Nephron progenitor cell (in vitro differentiated cells): ENCODE measurements around the gene C16orf78.

ENCODE experiments used
- DNase-seq: peaks from one replicate; pipeline ENCODE4 v3.0.0; 2021
- H3K27ac Mint-ChIP-seq: 2 replicates; pipeline ENCODE4 v1.8.0; 2021; ENCODE audit warnings: mild to moderate bottlenecking, moderate library complexity, mixed read lengths
- H3K27me3 Mint-ChIP-seq: 2 replicates; pipeline ENCODE4 v1.8.0; 2021; ENCODE audit warnings: mild to moderate bottlenecking, low read depth, mixed read lengths; ENCODE audit not compliant: poor library complexity
- H3K36me3 Mint-ChIP-seq: 2 replicates; pipeline ENCODE4 v1.8.0; 2021; ENCODE audit warnings: low read depth, mixed read lengths
- H3K4me1 Mint-ChIP-seq: 2 replicates; pipeline ENCODE4 v1.8.0; 2021; ENCODE audit warnings: mixed read lengths
- H3K4me3 Mint-ChIP-seq: 2 replicates; pipeline ENCODE4 v1.8.0; 2021; ENCODE audit warnings: mild to moderate bottlenecking, moderate library complexity, mixed read lengths
- H3K9me3 Mint-ChIP-seq: 2 replicates; pipeline ENCODE4 v1.8.0; 2021; ENCODE audit warnings: mild to moderate bottlenecking, moderate library complexity, mixed read lengths
- TF ChIP-seq, protein P1 (sequence below): fragments of 200-600 bp; sonication (generic); IDR thresholded peaks from 2 replicates; pipeline ENCODE4 v1.5.0; 2021; ENCODE audit warnings: antibody characterized with exemption

Gene C16orf78

DNA sequence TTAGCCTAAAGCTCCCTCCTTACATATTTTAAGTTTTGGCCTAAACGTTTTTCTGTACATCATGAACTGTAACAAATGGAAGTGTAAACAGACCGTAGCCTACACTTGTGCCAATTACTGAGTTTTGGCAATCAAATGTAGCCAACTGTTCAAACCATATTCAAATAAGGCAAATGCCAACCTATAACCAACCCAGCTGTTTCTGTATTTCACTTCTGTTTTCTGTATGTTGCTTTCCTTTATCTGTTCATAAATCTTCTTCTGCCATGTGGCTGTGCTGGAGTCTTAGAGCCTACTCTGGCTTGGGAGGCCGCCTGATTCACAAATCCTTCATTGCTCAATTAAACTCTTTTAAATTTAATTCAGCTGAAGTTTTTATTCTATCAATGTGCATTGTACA lies 6.9 kb upstream of the C16orf78 start:
- TF ChIP-seq, protein P1, sequence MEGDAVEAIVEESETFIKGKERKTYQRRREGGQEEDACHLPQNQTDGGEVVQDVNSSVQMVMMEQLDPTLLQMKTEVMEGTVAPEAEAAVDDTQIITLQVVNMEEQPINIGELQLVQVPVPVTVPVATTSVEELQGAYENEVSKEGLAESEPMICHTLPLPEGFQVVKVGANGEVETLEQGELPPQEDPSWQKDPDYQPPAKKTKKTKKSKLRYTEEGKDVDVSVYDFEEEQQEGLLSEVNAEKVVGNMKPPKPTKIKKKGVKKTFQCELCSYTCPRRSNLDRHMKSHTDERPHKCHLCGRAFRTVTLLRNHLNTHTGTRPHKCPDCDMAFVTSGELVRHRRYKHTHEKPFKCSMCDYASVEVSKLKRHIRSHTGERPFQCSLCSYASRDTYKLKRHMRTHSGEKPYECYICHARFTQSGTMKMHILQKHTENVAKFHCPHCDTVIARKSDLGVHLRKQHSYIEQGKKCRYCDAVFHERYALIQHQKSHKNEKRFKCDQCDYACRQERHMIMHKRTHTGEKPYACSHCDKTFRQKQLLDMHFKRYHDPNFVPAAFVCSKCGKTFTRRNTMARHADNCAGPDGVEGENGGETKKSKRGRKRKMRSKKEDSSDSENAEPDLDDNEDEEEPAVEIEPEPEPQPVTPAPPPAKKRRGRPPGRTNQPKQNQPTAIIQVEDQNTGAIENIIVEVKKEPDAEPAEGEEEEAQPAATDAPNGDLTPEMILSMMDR = no peak
- Mint-ChIP-seq H3K9me3 (no peaks in the 10 kb centered on the region), H3K4me3 (no peak overlapping the region), H3K36me3 (no peaks in the 10 kb centered on the region), H3K27me3 (peaks cover 4% of the 10 kb centered on the region), H3K27ac (no peak overlapping the region), H3K4me1 (no peaks in the 10 kb centered on the region)
- DNase-seq = no peak

DNA sequence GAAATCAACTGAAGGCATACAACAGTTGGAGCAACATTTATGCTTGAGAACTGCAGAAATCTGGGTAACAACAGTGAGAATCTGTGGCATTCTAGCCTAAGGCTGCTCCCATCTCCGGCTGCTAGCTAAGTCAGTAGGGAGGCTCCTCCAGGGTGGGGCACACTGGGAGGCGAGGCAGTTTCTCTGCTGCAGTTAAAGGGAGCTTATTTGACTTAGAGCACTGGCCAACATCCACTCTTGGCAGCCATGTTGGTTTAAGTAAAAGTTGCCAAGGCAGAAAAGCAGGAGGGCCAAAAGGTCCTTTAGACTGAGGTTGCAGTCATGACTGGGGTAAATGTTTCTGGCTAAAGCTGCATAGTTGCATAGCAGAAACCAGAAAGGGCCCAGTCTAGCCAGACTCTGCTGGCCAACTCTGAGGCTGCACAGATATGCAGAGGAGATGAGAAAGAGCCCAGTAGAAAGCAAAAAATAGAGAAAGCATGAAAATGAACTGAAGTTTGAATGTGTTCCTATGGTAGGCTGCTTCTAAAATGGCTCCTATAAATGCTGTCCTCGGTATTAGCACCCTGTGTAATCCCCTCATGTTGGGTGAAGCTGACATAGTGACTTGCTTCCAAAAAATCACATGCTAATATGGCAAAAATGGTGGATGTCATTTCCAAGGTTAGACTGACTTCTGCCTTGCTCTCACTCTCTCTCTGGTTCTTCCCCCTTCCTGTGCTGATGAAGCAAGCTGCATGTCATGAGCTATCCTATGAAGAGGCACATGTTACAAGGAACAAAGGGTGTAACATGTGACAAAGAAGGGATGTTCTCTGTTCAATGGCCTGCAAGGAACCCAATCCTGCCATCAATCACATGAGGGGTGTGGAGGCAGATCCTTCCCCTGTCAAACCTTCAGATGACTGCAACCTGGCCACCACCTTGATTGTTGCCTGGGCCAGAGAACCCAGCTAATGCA lies 3.7 kb upstream of the C16orf78 start:
- TF ChIP-seq, protein P1 = no peak
- DNase-seq = no peak
- Mint-ChIP-seq H3K4me3 (no peak overlapping the region), H3K36me3 (no peaks in the 10 kb centered on the region), H3K9me3 (no peaks in the 10 kb centered on the region), H3K27ac (no peak overlapping the region), H3K4me1 (no peaks in the 10 kb centered on the region), H3K27me3 (peaks cover 4% of the 10 kb centered on the region)

DNA sequence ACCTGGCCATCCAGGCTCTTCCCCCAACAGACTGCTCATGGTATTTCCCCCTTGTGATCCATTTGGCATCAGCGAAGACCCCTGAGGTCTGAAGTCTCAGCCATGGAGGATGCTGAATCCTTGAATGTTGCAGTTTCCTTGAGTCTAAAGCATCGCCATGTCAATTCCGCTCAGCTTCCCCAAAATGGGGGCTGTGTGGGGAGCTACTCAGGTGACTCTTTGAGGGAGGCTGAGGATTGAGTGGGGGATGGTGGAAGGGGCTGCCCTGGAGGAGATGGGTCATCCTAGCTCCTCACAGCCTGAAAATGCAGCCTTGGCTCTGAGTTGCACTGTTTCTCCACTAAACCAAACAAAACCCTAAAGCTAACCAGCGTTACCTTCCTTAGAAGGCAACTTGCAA lies 2.6 kb downstream of the C16orf78 start:
- TF ChIP-seq, protein P1 = no peak
- H3K36me3 Mint-ChIP-seq = no peaks in the 10 kb centered on the region
- H3K27me3 Mint-ChIP-seq = peaks cover 8% of the 10 kb centered on the region
- H3K9me3 Mint-ChIP-seq = no peaks in the 10 kb centered on the region
- no peak for DNase-seq
- no peaks in the 10 kb centered on the region for H3K4me1 Mint-ChIP-seq
- H3K27ac Mint-ChIP-seq = no peak overlapping the region
- H3K4me3 Mint-ChIP-seq = no peak overlapping the region

- H3K4me1 Mint-ChIP-seq = no peaks in the 10 kb centered on the region
- H3K4me3 Mint-ChIP-seq = no peak overlapping the region
- H3K36me3 Mint-ChIP-seq = no peaks in the 10 kb centered on the region
- no peak for DNase-seq
- TF ChIP-seq, protein P1 = no peak
- H3K27me3 Mint-ChIP-seq = peaks cover 6% of the 10 kb centered on the region
- H3K27ac Mint-ChIP-seq = no peak overlapping the region
- H3K9me3 Mint-ChIP-seq = no peaks in the 10 kb centered on the region
Measured at GRCh38 chr16:49377196-49377755, 3.7 kb downstream of the C16orf78 start.

- Mint-ChIP-seq H3K27ac (no peak overlapping the region), H3K36me3 (peaks cover 5% of the 10 kb centered on the region), H3K9me3 (peaks cover 6% of the 10 kb centered on the region), H3K4me1 (no peaks in the 10 kb centered on the region), H3K27me3 (peaks cover 6% of the 10 kb centered on the region), H3K4me3 (no peak overlapping the region)
- DNase-seq = no peak
- TF ChIP-seq, protein P1 = no peak
Measured at GRCh38 chr16:49378238-49378637, 4.6 kb downstream of the C16orf78 start.
